Ammon's horn (tissue), 1 donor: Measurements from ENCODE around the gene LYPD8.

Experiments used
- DNase-seq: peaks from one replicate; pipeline ENCODE4 v3.0.0-alpha.2; 2016; ENCODE audit warnings: low spot score

The LYPD8 gene

GRCh38 chr1:248697907-248698306, 57.7 kb downstream of the LYPD8 start:
- no peak for DNase-seq

- no peak for DNase-seq
Observed at GRCh38 chr1:248696774-248697173, 58.8 kb downstream of the LYPD8 start.

DNA sequence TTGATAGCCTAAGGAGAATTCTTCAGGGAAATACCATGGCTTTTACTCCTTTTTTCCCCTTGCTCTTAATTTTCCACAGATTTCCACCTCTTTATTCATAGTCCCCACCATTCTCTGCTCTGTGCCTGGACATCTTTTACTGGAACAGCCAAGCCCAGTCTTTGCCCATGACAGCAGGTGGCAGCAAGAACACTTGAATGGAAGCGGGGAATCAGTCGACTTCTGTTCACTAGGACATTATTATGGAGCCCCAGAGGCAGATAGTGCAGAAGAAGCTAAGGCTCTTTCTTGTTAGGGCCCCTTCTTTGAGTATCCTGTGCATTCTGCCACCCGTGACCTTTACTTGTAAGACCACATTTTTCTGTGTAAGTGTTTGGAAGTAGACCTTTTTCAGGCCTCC, 59.3 kb downstream of the LYPD8 start:
- DNase-seq: peak; percentile 19

DNA sequence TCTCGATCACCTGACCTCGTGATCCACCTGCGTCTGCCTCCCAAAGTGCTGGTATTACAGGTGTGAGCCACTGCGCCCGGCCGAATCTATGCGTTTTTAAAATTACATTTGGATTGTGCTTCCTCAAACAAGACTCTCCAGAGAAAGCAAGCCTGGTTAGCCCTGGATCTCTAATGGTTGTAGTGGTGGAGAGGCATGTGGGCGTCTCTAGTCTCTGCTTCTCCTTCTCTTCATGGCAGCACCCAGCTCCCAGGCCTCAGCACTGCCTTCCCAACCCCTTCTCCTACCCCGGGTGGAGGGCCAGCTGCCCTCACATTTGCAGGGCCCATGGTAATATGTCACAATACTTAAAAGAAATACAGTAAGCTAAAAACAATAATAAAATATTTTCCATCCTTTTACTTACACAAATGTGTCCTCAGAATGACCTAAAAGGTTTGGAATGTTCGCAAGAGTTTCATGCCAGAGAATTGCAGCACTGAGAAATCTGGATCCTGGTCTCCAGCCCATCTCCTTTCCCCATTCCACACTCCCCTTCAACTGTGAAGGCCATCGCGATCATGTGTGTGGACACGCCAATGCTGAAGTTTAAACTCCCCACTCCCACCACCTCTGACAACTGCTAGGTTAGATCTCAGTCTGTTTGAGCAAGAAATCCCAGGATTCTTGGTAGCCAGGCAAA, 60.0 kb downstream of the LYPD8 start:
- DNase-seq: no peak

- DNase-seq: no peak
Observed at GRCh38 chr1:248691567-248692155, 63.9 kb downstream of the LYPD8 start.
